ENCODE data around the gene LMBRD1.

DNA sequence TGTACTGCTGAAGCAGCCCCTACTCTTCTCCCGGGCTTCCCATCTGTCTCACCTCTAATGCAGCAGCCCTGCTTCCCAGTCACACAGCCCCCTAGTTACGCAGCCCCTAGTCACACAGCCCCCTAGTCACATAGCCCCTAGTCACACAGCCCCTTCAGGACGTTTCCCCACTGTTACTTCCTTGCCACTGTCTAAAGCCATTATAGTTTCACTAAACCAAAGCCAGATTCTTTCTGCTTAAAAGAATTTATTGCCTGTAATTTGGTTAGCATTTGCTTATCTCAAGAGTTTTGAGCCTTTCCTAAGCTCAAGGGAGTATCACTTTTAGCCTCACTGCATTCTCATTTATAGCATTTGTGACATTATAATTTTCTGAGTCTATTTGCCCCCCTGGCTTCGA is 127.9 kb downstream of the LMBRD1 start:
- TF ChIP-seq, protein P1, sequence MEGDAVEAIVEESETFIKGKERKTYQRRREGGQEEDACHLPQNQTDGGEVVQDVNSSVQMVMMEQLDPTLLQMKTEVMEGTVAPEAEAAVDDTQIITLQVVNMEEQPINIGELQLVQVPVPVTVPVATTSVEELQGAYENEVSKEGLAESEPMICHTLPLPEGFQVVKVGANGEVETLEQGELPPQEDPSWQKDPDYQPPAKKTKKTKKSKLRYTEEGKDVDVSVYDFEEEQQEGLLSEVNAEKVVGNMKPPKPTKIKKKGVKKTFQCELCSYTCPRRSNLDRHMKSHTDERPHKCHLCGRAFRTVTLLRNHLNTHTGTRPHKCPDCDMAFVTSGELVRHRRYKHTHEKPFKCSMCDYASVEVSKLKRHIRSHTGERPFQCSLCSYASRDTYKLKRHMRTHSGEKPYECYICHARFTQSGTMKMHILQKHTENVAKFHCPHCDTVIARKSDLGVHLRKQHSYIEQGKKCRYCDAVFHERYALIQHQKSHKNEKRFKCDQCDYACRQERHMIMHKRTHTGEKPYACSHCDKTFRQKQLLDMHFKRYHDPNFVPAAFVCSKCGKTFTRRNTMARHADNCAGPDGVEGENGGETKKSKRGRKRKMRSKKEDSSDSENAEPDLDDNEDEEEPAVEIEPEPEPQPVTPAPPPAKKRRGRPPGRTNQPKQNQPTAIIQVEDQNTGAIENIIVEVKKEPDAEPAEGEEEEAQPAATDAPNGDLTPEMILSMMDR (IDR thresholded peaks at IDR 0.05 in 8 of 11, conservative IDR thresholded peaks at IDR 0.05 in 3 of 11): no peak
- no peak for TF ChIP-seq POLR2AphosphoS5 (IDR thresholded peaks at IDR 0.05)
- TF ChIP-seq POLR2A (IDR thresholded peaks at IDR 0.05): no peak

Measured in spleen (tissue), 7 donors.